Keratinocyte (primary cell): Measurements from ENCODE around the gene ETV4. TPM values are rescaled to one million over a fixed set of nuclear protein-coding genes. Genes with fewer than 3 reads are reported as not detected.

Experiments
- DNase-seq: peaks from one replicate; pipeline ENCODE4 v3.0.0-alpha.2; 2011; ENCODE audit warnings: low read depth, missing footprints, low spot score
- FAIRE-seq: peaks from 2 replicates; lab custom pipeline; 2011; peaks lifted over from hg19 to GRCh38; lab: Jason Lieb, UNC
- H2AFZ ChIP-seq: 2 replicates; pipeline ENCODE4 v1.6.0; 2012; ENCODE audit warnings: low read length, control low read depth, inconsistent platforms; ENCODE audit not compliant: control insufficient read depth
- H3K27ac ChIP-seq: 2 replicates; pipeline ENCODE4 v1.5.1; 2011; ENCODE audit warnings: low read length; ENCODE audit not compliant: control insufficient read depth, insufficient read depth
- H3K27me3 ChIP-seq: 3 replicates; pipeline ENCODE4 v1.6.0; 2011; ENCODE audit warnings: low read length; ENCODE audit not compliant: control insufficient read depth, insufficient read depth; ENCODE audit errors: extremely low read depth
- H3K36me3 ChIP-seq, 2 experiments: 2 replicates in 1 of 2; 3 replicates in 1 of 2; pipeline ENCODE4 v1.5.1; 2011; ENCODE audit warnings: low read length in 2 of 2, mild to moderate bottlenecking in 1 of 2; ENCODE audit not compliant: control insufficient read depth in 2 of 2, insufficient read depth in 2 of 2; ENCODE audit errors: extremely low read depth in 1 of 2
- H3K4me1 ChIP-seq: 3 replicates; pipeline ENCODE4 v1.5.1; 2011; ENCODE audit warnings: low read length; ENCODE audit not compliant: control insufficient read depth, insufficient read depth; ENCODE audit errors: extremely low read depth
- H3K4me2 ChIP-seq: 3 replicates; pipeline ENCODE4 v1.6.0; 2011; ENCODE audit warnings: low read depth, low read length; ENCODE audit not compliant: control insufficient read depth, insufficient read depth; ENCODE audit errors: extremely low read depth
- H3K4me3 ChIP-seq, 3 experiments: fragments of 200-600 bp in 1 of 3; sonication (generic) in 1 of 3; 2 replicates in 2 of 3; 3 replicates in 1 of 3; pipeline ENCODE4 v1.5.1; 2011 to 2016; ENCODE audit warnings: low read length in 3 of 3, mild to moderate bottlenecking in 3 of 3, control low read depth in 2 of 3, inconsistent platforms in 1 of 3, low read depth in 1 of 3, mixed read lengths in 1 of 3, mixed run types in 1 of 3, moderate library complexity in 1 of 3; ENCODE audit not compliant: control insufficient read depth in 2 of 3, insufficient read depth in 2 of 3; ENCODE audit errors: extremely low read depth in 1 of 3
- H3K79me2 ChIP-seq: 2 replicates; pipeline ENCODE4 v1.6.0; 2012; ENCODE audit warnings: low read length; ENCODE audit not compliant: control insufficient read depth, insufficient read depth
- H3K9ac ChIP-seq: 3 replicates; pipeline ENCODE4 v1.6.0; 2011; ENCODE audit warnings: low read length; ENCODE audit not compliant: control insufficient read depth, insufficient read depth; ENCODE audit errors: extremely low read depth
- H3K9me1 ChIP-seq: 3 replicates; pipeline ENCODE4 v1.6.0; 2011; ENCODE audit warnings: low read length; ENCODE audit not compliant: control insufficient read depth, insufficient read depth; ENCODE audit errors: extremely low read depth
- H3K9me3 ChIP-seq: 2 replicates; pipeline ENCODE4 v1.5.1; 2012; ENCODE audit warnings: low read depth, low read length; ENCODE audit not compliant: control insufficient read depth
- H4K20me1 ChIP-seq: 3 replicates; pipeline ENCODE4 v1.6.0; 2011; ENCODE audit warnings: low read length; ENCODE audit not compliant: control insufficient read depth, insufficient read depth; ENCODE audit errors: extremely low read depth
- CTCF ChIP-seq, 3 experiments: IDR thresholded peaks in 1 of 3; conservative IDR thresholded peaks in 1 of 3; optimal IDR thresholded peaks in 1 of 3; 2 replicates in 2 of 3; 3 replicates in 1 of 3; pipeline versions ENCODE3 to v1.5.1; 2011; ENCODE audit warnings: low read length in 3 of 3, mild to moderate bottlenecking in 3 of 3, moderate library complexity in 2 of 3, control low read depth in 1 of 3, inconsistent platforms in 1 of 3; ENCODE audit not compliant: insufficient read depth in 2 of 3; ENCODE audit errors: extremely low read depth in 1 of 3
- EZH2 ChIP-seq: IDR thresholded peaks from one replicate; pipeline ENCODE4 v1.6.1; 2012; ENCODE audit warnings: inconsistent platforms, mild to moderate bottlenecking, low read length, moderate library complexity
- dilution Hi-C: fragments of 300-500 bp; cut with MboI; formaldehyde crosslinking; loops from one replicate; pipeline ENCODE4 v1.7.0; 2020; ENCODE audit warnings: low sequenced_read_pairs; ENCODE audit not compliant: extremely low pct_ligation_motif_present
- polyA plus RNA-seq, 5 experiments: library from polyadenylated mRNA; depleted of rRNA in 3 of 5; stranded (reverse) in 3 of 5; stranded (forward) in 1 of 5; unstranded in 1 of 5; fragments of >200 nt; gene quantifications; 1 replicate in 1 of 5; 2 replicates in 3 of 5; 3 replicates in 1 of 5; pipeline versions ENCODE4 v1.2.1 to v1.2.3, GENCODE V29; 2011 to 2012; ENCODE audit warnings: missing spikeins in 2 of 5, low read depth in 1 of 5, low replicate concordance in 1 of 5

The ETV4 gene
- polyA plus RNA-seq, 1 donor (not counting 4 experiments of a cell fraction or from before 2014, with no cell fraction given): 33.6 TPM

GRCh38 chr17:43530288-43531081, 15.7 kb downstream of the ETV4 start:
- Histone ChIP-seq H3K9me1 (no peaks in the 10 kb centered on the region), H3K27ac (no peak overlapping the region), H3K27me3 (no peaks in the 10 kb centered on the region), H3K4me1 (peaks cover 7% of the 10 kb centered on the region), H3K4me2 (no peak overlapping the region), H3K36me3 (peaks cover 17 to 47% of the 10 kb centered on the region in 2 experiments), H3K9me3 (no peaks in the 10 kb centered on the region), H2AFZ (no peak overlapping the region), H4K20me1 (no peaks in the 10 kb centered on the region), H3K9ac (peak overlapping the region; percentile 22), H3K79me2 (no peaks in the 10 kb centered on the region), H3K4me3 (no peak overlapping the region)
- dilution Hi-C loops: no loop called here
- DNase-seq: no peak
- peak; percentile 5 for FAIRE-seq
- no peak for TF ChIP-seq CTCF (optimal IDR thresholded peaks at IDR 0.05 in 1 of 3, IDR thresholded peaks at IDR 0.05 in 1 of 3, conservative IDR thresholded peaks at IDR 0.05 in 1 of 3; ENCODE audit: extremely low read depth in 1 of 3, insufficient read depth in 2 of 3, low read length in 3 of 3)
- no peak for TF ChIP-seq EZH2

DNA sequence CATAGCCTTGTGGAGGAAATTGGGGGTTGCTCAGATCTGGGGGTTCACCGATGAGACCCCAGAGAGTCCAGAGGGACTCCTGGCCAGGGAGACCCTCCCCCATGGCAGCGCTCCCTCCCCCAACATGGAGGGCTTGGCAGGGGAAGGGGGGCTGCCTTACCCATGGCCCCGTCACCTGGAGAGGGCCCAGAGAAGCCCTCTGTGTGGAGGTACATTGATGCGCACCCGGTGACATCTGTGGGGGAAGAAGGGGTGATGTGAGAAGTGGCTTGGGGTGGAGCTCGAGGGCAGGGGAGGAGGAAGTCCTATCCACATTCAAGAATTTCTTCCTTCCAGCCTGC, 16.2 kb downstream of the ETV4 start:
- Histone ChIP-seq H3K4me2 (no peak overlapping the region), H3K36me3 (peaks cover 16 to 48% of the 10 kb centered on the region in 2 experiments), H3K9me1 (no peaks in the 10 kb centered on the region), H3K79me2 (no peaks in the 10 kb centered on the region), H4K20me1 (no peaks in the 10 kb centered on the region), H3K4me3 (no peak overlapping the region), H3K9ac (no peak overlapping the region), H3K4me1 (peaks cover 7% of the 10 kb centered on the region), H2AFZ (no peak overlapping the region), H3K27ac (no peak overlapping the region), H3K9me3 (no peaks in the 10 kb centered on the region), H3K27me3 (no peaks in the 10 kb centered on the region)
- TF ChIP-seq CTCF (optimal IDR thresholded peaks at IDR 0.05 in 1 of 3, IDR thresholded peaks at IDR 0.05 in 1 of 3, conservative IDR thresholded peaks at IDR 0.05 in 1 of 3; ENCODE audit: extremely low read depth in 1 of 3, insufficient read depth in 2 of 3, low read length in 3 of 3) (no peak), EZH2 (no peak)
- dilution Hi-C loops: no loop called here
- FAIRE-seq: no peak
- no peak for DNase-seq
